PC-3 (cell line): ENCODE results near the gene QRFPR. TPM values are rescaled to one million over a fixed set of nuclear protein-coding genes. Genes with fewer than 3 reads are reported as not detected.

ENCODE experiments used
- ATAC-seq: fragments of 200-7000 bp; cut with Tn5 transposase; 2 replicates; pipeline ENCODE4 v1.9.1; 2020; ENCODE audit warnings: mild to moderate bottlenecking, moderate library complexity
- Bru-seq: library from RNA; stranded (reverse); fragments of 400-500 nt; gene quantifications from one replicate; lab custom pipeline; 2021; lab: Mats Ljungman, UMichigan
- BruChase-seq, 2 experiments: library from RNA; stranded (reverse); fragments of 400-500 nt; gene quantifications; one replicate each; lab custom pipeline; 2021; lab: Mats Ljungman, UMichigan
- BruUV-seq: library from RNA; stranded (reverse); fragments of 400-500 nt; replicated peaks from 2 replicates; lab custom pipeline; 2021; lab: Mats Ljungman, UMichigan
- CTCF ChIA-PET: fragments of 300-600 bp; sonication (Branson Sonifier 250); formaldehyde crosslinking; loops from one replicate; lab custom pipeline; 2022; ENCODE audit warnings: antibody characterized with exemption; lab: Charles Lee
- POLR2A ChIA-PET: fragments of 300-600 bp; sonication (Branson Sonifier 250); formaldehyde crosslinking; loops from one replicate; lab custom pipeline; 2022; ENCODE audit warnings: antibody characterized with exemption; ENCODE audit not compliant: unreplicated experiment; lab: Charles Lee
- DNase-seq: peaks from one replicate; pipeline ENCODE4 v3.0.0-alpha.2; 2015
- H2AFZ ChIP-seq: fragments of 300-600 bp; sonication (generic); 2 replicates; pipeline ENCODE4 v1.6.0; 2016; ENCODE audit warnings: antibody characterized with exemption, low read length
- H3F3A ChIP-seq: fragments of 300-600 bp; sonication (generic); one replicate; pipeline ENCODE4 v1.6.0; 2017; ENCODE audit warnings: antibody characterized with exemption, low read length, control low read depth, mild to moderate bottlenecking; ENCODE audit not compliant: unreplicated experiment
- H3K27ac ChIP-seq: fragments of 300-600 bp; sonication (generic); 2 replicates; pipeline ENCODE4 v1.5.1; 2016; ENCODE audit warnings: mild to moderate bottlenecking, low read length
- H3K27me3 ChIP-seq: fragments of 300-600 bp; sonication (generic); 2 replicates; pipeline ENCODE4 v1.6.1; 2016; ENCODE audit warnings: low read length, mixed read lengths
- H3K36me3 ChIP-seq: fragments of 300-600 bp; sonication (generic); 2 replicates; pipeline ENCODE4 v1.6.1; 2016; ENCODE audit warnings: low read depth, mixed run types, low read length, mixed read lengths
- H3K4me1 ChIP-seq: fragments of 300-600 bp; sonication (generic); 2 replicates; pipeline ENCODE4 v1.5.1; 2016; ENCODE audit warnings: low read length; ENCODE audit not compliant: insufficient read depth
- H3K4me2 ChIP-seq: fragments of 300-600 bp; sonication (generic); 2 replicates; pipeline ENCODE4 v1.6.0; 2016; ENCODE audit warnings: low read length
- H3K4me3 ChIP-seq: fragments of 300-600 bp; sonication (generic); 2 replicates; pipeline ENCODE4 v1.5.1; 2016; ENCODE audit warnings: mild to moderate bottlenecking, low read length, mixed read lengths
- H3K79me2 ChIP-seq: fragments of 300-600 bp; sonication (generic); 2 replicates; pipeline ENCODE4 v1.6.1; 2017; ENCODE audit warnings: low read length, mixed read lengths
- H3K9ac ChIP-seq: fragments of 300-600 bp; sonication (generic); 2 replicates; pipeline ENCODE4 v1.6.0; 2016; ENCODE audit warnings: mild to moderate bottlenecking, low read length
- H3K9me2 ChIP-seq: fragments of 300-600 bp; sonication (generic); replicated peaks from 2 replicates; pipeline ENCODE4 v1.6.1; 2016; ENCODE audit warnings: mixed run types, low read length, mixed read lengths
- H3K9me3 ChIP-seq: fragments of 300-600 bp; sonication (generic); 2 replicates; pipeline ENCODE4 v1.6.1; 2016; ENCODE audit warnings: low read length, mixed read lengths
- H4K20me1 ChIP-seq: fragments of 300-600 bp; sonication (generic); 2 replicates; pipeline ENCODE4 v1.6.1; 2016; ENCODE audit warnings: low read length, mixed read lengths
- EZH2 ChIP-seq: fragments of 300-600 bp; sonication (generic); IDR thresholded peaks from one replicate; pipeline ENCODE4 v1.6.1; 2017; ENCODE audit warnings: antibody characterized with exemption, mild to moderate bottlenecking, low read length; ENCODE audit not compliant: unreplicated experiment
- EZH2phosphoT487 ChIP-seq: fragments of 300-600 bp; sonication (generic); IDR thresholded peaks from 2 replicates; pipeline ENCODE4 v1.6.1; 2018; ENCODE audit warnings: mild to moderate bottlenecking, antibody characterized with exemption, low read length, borderline replicate concordance
- intact Hi-C: fragments of 100-400 bp; cut with micrococcal nuclease; formaldehyde crosslinking; loops from 2 replicates; pipeline ENCODE4 v1.9.0; 2023
- long read RNA-seq: library from polyadenylated mRNA; unstranded; transcript quantifications from one replicate; pipeline ENCODE4 v2.0.0, GENCODE V29; 2021; ENCODE audit not compliant: unreplicated experiment
- total RNA-seq: library from RNA; depleted of rRNA; stranded (reverse); fragments of >200 nt; gene quantifications from 2 replicates; pipeline ENCODE4 v1.2.3, GENCODE V29; 2014; rRNA removed
- TF ChIP-seq, protein P1 (sequence below): fragments of 300-600 bp; sonication (generic); conservative IDR thresholded peaks from 2 replicates; pipeline ENCODE4 v1.5.1; 2017; ENCODE audit warnings: antibody characterized with exemption, low read depth, mild to moderate bottlenecking, low read length

Gene QRFPR
- total RNA-seq (not detected in 2 replicates), Bru-seq, nascent RNA (not detected), BruChase-seq, experiment 1, labeled RNA remaining after a 6-hour chase (not detected), BruChase-seq, experiment 2, labeled RNA remaining after a 2-hour chase (percentile 3 among the genes with signal in this experiment)
- long read RNA-seq: 0 reads

DNA sequence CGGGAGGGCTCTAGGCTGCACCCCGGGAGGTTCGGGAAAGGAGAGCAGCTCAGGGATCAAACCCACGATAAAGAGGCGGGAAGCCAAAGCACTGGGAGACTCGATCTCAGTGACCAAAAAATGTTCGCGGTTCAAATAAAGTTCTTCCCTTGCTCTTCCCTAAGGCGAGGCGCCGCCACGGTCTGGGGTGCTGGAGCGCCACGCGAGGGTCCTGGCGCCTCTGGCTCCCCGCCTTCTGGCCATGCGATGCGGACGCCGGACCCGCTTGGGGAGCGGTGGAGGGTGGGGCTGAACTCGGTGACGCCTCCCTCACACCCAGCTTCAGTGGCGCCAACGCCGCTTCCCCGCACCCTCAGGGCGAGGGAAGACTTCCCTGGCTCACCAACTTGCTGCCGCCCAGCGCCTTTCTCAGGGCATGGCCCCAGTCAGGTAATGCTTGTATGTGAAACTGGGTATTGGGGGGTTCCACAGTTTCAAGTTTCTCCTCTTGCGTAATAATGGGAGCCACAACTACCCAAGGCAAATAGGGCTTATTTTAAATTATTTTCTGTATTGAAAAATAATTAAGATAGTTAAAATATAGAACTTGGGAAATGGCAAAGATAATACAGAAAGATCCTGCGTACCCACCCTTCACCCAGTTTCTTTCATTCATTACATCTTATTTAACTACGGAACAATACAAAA lies at the start of gene QRFPR:
Gene QRFPR, minus strand, starts transcription at position 243 of the 687 bp plus-strand sequence. CDS start 371 bp downstream, outside the sequence.
- TF ChIP-seq EZH2 (no peak), EZH2phosphoT487 (no peak)
- TF ChIP-seq, protein P1, sequence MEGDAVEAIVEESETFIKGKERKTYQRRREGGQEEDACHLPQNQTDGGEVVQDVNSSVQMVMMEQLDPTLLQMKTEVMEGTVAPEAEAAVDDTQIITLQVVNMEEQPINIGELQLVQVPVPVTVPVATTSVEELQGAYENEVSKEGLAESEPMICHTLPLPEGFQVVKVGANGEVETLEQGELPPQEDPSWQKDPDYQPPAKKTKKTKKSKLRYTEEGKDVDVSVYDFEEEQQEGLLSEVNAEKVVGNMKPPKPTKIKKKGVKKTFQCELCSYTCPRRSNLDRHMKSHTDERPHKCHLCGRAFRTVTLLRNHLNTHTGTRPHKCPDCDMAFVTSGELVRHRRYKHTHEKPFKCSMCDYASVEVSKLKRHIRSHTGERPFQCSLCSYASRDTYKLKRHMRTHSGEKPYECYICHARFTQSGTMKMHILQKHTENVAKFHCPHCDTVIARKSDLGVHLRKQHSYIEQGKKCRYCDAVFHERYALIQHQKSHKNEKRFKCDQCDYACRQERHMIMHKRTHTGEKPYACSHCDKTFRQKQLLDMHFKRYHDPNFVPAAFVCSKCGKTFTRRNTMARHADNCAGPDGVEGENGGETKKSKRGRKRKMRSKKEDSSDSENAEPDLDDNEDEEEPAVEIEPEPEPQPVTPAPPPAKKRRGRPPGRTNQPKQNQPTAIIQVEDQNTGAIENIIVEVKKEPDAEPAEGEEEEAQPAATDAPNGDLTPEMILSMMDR: no peak
- BruUV-seq: no TSS peak
- no peak for DNase-seq
- no peak within 1 kb of the TSS for H2AFZ ChIP-seq
- intact Hi-C loops: no loop called here
- no peak within 1 kb of the TSS for H3K27ac ChIP-seq
- H3K4me2 ChIP-seq: no peak within 1 kb of the TSS
- no peaks in the 10 kb centered on the region for H3K9me2 ChIP-seq
- H3K36me3 ChIP-seq: no peaks in the 10 kb centered on the region
- no peaks in the 10 kb centered on the region for H4K20me1 ChIP-seq
- POLR2A ChIA-PET: no interaction called here
- no peak for ATAC-seq
- CTCF ChIA-PET: no interaction called here
- no peaks in the 10 kb centered on the region for H3K4me1 ChIP-seq
- no peaks in the 10 kb centered on the region for H3K9me3 ChIP-seq
- no peaks in the 10 kb centered on the region for H3K79me2 ChIP-seq
- H3K9ac ChIP-seq: no peak within 1 kb of the TSS
- H3K4me3 ChIP-seq: no peak within 1 kb of the TSS
- no peaks in the 10 kb centered on the region for H3K27me3 ChIP-seq
- no peaks in the 10 kb centered on the region for H3F3A ChIP-seq

DNA sequence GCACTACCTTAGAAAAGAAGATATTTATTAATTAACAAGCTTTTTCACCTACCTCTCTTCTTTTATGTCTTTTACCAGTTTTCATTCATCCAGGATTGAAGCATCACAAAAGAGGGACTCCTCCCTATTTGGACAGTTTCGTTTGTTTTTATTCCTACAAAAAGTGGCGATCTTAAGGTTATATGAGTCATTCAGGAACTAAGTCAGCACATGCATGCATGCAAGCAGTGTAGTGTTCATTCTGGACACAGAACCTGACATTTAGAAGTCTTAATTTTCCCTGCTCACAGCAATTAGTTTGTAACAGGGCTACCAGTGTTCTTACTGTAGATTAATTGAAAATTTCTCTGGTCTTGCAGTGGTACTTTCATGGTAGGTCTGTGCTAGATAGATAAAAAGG lies 47.9 kb upstream of the QRFPR start:
- DNase-seq: peak; percentile 39
- CTCF ChIA-PET: no interaction called here
- H3K9ac ChIP-seq: no peak overlapping the region
- POLR2A ChIA-PET: no interaction called here
- no peaks in the 10 kb centered on the region for H3K9me2 ChIP-seq
- no peaks in the 10 kb centered on the region for H3K27me3 ChIP-seq
- no peaks in the 10 kb centered on the region for H3K79me2 ChIP-seq
- H3K4me2 ChIP-seq: peak overlapping the region; percentile 56
- H3K4me3 ChIP-seq: no peak overlapping the region
- no peak for TF ChIP-seq EZH2
- no peak for TF ChIP-seq EZH2phosphoT487
- TF ChIP-seq, protein P1: no peak
- no peak overlapping the region for H2AFZ ChIP-seq
- intact Hi-C loops: loop anchor here (10.0 kb wide), 1 partner anchor 234 kb away; no protein-coding TSS in a partner anchor
- BruUV-seq: no TSS peak
- no peaks in the 10 kb centered on the region for H4K20me1 ChIP-seq
- no peaks in the 10 kb centered on the region for H3K36me3 ChIP-seq
- H3F3A ChIP-seq: no peaks in the 10 kb centered on the region
- no peak overlapping the region for H3K27ac ChIP-seq
- H3K9me3 ChIP-seq: no peaks in the 10 kb centered on the region
- ATAC-seq: peak; percentile 68
- H3K4me1 ChIP-seq: peaks cover 11% of the 10 kb centered on the region

DNA sequence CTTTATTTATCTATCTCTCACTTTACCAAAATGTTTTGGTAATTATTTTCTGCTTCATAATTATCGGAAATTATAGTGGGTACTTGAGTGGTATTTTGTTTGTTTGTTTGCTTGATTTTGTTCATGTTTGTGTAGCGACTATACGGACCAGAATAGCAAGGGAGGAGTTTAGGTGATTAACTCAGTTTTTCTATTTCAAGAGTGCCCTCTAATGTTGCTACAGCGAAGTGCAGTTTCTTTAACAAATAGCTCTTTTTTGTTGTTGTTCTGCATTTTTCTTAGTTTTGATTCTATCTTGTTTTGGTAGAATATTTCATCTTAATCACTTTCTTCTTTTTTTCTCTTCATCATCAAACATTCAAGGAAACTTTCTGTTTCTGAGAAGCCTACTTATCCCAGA lies 40.8 kb upstream of the QRFPR start:
- no peaks in the 10 kb centered on the region for H4K20me1 ChIP-seq
- H3K27me3 ChIP-seq: peaks cover 10% of the 10 kb centered on the region; the same call in 1 of the 2 replicates
- no peak overlapping the region for H3K9ac ChIP-seq
- no peaks in the 10 kb centered on the region for H3K9me3 ChIP-seq
- ATAC-seq (no peak), DNase-seq (no peak)
- no TSS peak for BruUV-seq
- no peak overlapping the region for H3K4me3 ChIP-seq
- no peak for TF ChIP-seq EZH2
- TF ChIP-seq, protein P1: peak; percentile 49; the same call in 1 of the 2 replicates
- intact Hi-C loops: loop anchor here (10.0 kb wide), 1 partner anchor 227 kb away; no protein-coding TSS in a partner anchor
- H3K9me2 ChIP-seq: no peaks in the 10 kb centered on the region
- H3K4me1 ChIP-seq: no peaks in the 10 kb centered on the region
- no peak overlapping the region for H3K27ac ChIP-seq
- H3F3A ChIP-seq: no peaks in the 10 kb centered on the region
- no peaks in the 10 kb centered on the region for H3K79me2 ChIP-seq
- H3K36me3 ChIP-seq: no peaks in the 10 kb centered on the region
- POLR2A ChIA-PET: no interaction called here
- CTCF ChIA-PET: no interaction called here
- H3K4me2 ChIP-seq: no peak overlapping the region
- no peak overlapping the region for H2AFZ ChIP-seq
